ENCODE measurements around the gene TBC1D13. TPM values are rescaled to one million over a fixed set of nuclear protein-coding genes. Genes with fewer than 3 reads are reported as not detected.
A peak's percentile ranks its signal among the peaks of the same experiment; 100 is the strongest.

TBC1D13 gene
- total and polyA plus RNA-seq, 9 of the 15 experiments (the other 6 are each of a cell fraction or from before 2014, with no cell fraction given): 2.3 to 28.7 (median 11.4) TPM

DNA sequence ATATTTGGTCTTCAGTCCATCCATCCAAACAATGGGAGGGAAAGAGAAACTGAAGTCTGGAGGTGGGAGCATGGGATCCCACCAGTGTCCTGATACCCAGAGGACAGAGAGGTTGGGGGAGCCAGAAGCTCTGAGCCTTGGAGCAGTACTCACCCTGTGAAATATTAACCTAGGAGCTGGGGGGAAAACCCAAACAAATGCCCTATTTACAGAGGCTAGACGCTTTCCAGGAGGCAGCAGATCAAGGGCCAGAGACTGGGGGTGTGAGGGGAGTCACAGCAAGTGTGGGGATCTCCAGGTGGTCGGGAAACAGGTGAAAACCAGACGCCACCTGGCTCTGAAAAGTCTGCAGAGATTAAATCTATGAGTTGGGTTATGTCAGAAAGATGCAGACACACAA is 21.6 kb upstream of the TBC1D13 start (continued):
- TF ChIP-seq, protein P1, sequence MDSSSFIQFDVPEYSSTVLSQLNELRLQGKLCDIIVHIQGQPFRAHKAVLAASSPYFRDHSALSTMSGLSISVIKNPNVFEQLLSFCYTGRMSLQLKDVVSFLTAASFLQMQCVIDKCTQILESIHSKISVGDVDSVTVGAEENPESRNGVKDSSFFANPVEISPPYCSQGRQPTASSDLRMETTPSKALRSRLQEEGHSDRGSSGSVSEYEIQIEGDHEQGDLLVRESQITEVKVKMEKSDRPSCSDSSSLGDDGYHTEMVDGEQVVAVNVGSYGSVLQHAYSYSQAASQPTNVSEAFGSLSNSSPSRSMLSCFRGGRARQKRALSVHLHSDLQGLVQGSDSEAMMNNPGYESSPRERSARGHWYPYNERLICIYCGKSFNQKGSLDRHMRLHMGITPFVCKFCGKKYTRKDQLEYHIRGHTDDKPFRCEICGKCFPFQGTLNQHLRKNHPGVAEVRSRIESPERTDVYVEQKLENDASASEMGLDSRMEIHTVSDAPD (CRISPR knock-in tag; IDR thresholded peaks at IDR 0.05): no peak

DNA sequence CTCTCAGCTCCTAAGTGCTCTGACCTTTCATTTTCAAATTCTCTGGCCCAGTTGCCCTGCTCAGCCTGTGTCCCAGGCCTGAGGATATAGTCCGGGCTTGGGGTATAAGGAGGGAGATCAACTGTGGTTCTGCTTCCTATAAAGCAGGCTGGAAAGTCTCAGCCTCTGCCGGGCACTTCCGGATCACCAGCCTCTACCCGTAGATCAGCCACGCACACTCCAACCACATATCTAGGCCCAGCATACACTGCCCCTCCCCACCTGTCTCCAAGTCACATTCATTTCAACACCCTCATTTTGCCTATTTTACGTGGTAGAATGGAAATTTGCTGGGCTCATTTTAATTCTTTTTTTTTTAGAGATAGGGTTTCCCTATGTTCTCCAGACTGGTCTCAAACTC is 18.4 kb upstream of the TBC1D13 start:
- 39% methylated on average over 6 of the region's 6 CpGs for WGBS (ENCODE audit: insufficient coverage, low coverage, missing lambda C conversion rate)
- H3K9me3 ChIP-seq (replicated peaks; ENCODE audit: control insufficient read depth, insufficient read depth, low read depth, low read length): no peaks in the 10 kb centered on the region
- CTCF ChIA-PET (ENCODE audit: low intra/inter-chr PET ratio): no interaction called here
- TF ChIP-seq CXXC5 (CRISPR knock-in tag; IDR thresholded peaks at IDR 0.05) (peak; percentile 27; the same call in 1 of the 2 replicates), WHSC1 (IDR thresholded peaks at IDR 0.05; ENCODE audit: low read length) (no peak), CBFA2T3 (IDR thresholded peaks at IDR 0.05) (0 out of 2 replicates have a peak, but pooled peaks have one; percentile 2), HSF4 (CRISPR knock-in tag; IDR thresholded peaks at IDR 0.05; ENCODE audit: borderline replicate concordance) (no peak), ZNF347 (CRISPR knock-in tag; IDR thresholded peaks at IDR 0.05; ENCODE audit: low read depth) (no peak), MCM2 (IDR thresholded peaks at IDR 0.05; ENCODE audit: low read depth) (no peak), ZFX (CRISPR knock-in tag; IDR thresholded peaks at IDR 0.05) (peak; percentile 45; the same call in 1 of the 2 replicates), SNRNP70 (optimal IDR thresholded peaks at IDR 0.05; ENCODE audit: low read depth, low read length) (no peak), SUPT5H (IDR thresholded peaks at IDR 0.05) (no peak), RBM25 (IDR thresholded peaks at IDR 0.05; ENCODE audit: low read depth, low read length, severe bottlenecking) (no peak), CHCHD3 (CRISPR knock-in tag; IDR thresholded peaks at IDR 0.05) (no peak), HNRNPK (IDR thresholded peaks at IDR 0.05; ENCODE audit: low read depth, low read length, poor library complexity, severe bottlenecking) (no peak), ZNF668 (CRISPR knock-in tag; IDR thresholded peaks at IDR 0.05) (no peak), SIX5 (IDR thresholded peaks at IDR 0.05; ENCODE audit: borderline replicate concordance in 1 of 2, insufficient read depth in 1 of 2, low read depth in 1 of 2, low read length in 2 of 2) (no peak), PHTF2 (CRISPR knock-in tag; IDR thresholded peaks at IDR 0.05) (no peak), MAZ (CRISPR knock-in tag; conservative IDR thresholded peaks at IDR 0.05 in 1 of 2, IDR thresholded peaks at IDR 0.05 in 1 of 2) (no peak), GTF2E2 (tag; IDR thresholded peaks at IDR 0.05) (no peak)
- TF ChIP-seq, protein P2, sequence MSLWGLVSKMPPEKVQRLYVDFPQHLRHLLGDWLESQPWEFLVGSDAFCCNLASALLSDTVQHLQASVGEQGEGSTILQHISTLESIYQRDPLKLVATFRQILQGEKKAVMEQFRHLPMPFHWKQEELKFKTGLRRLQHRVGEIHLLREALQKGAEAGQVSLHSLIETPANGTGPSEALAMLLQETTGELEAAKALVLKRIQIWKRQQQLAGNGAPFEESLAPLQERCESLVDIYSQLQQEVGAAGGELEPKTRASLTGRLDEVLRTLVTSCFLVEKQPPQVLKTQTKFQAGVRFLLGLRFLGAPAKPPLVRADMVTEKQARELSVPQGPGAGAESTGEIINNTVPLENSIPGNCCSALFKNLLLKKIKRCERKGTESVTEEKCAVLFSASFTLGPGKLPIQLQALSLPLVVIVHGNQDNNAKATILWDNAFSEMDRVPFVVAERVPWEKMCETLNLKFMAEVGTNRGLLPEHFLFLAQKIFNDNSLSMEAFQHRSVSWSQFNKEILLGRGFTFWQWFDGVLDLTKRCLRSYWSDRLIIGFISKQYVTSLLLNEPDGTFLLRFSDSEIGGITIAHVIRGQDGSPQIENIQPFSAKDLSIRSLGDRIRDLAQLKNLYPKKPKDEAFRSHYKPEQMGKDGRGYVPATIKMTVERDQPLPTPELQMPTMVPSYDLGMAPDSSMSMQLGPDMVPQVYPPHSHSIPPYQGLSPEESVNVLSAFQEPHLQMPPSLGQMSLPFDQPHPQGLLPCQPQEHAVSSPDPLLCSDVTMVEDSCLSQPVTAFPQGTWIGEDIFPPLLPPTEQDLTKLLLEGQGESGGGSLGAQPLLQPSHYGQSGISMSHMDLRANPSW (CRISPR knock-in tag; IDR thresholded peaks at IDR 0.05): no peak

More for the DNA sequence above, 18.4 kb upstream of the TBC1D13 start:
- intact Hi-C loops (cut with micrococcal nuclease): no loop called here
- H3K4me1 ChIP-seq (replicated peaks in 1 of 2; ENCODE audit: control insufficient read depth in 2 of 2, insufficient read depth in 2 of 2, low read length in 2 of 2): peaks cover 13 to 18% of the 10 kb centered on the region in 2 experiments; a peak in 4 of 5 replicates
- peak overlapping the region; percentile 47 for H3K4me2 ChIP-seq (ENCODE audit: insufficient read depth, low read length)
- H3K27ac ChIP-seq (ENCODE audit: extremely low read depth, low read depth, low read length): peak overlapping the region; percentile 43; the same call in 1 of the 3 replicates
- no TSS peak for BruUV-seq (replicated peaks)
- peaks cover 21% of the 10 kb centered on the region for H3K79me2 ChIP-seq (ENCODE audit: control insufficient read depth, insufficient read depth, low read length)
- H3K9ac ChIP-seq (ENCODE audit: insufficient read depth in 1 of 2, low read depth in 2 of 2, low read length in 2 of 2): peak overlapping the region; percentile 34 to 82; a peak in 3 of 4 replicates
- ATAC-seq (no peak), DNase-seq (ENCODE audit: extremely low read depth in 1 of 4, low spot score in 3 of 4) (peak in 2 of 4 experiments; percentile 36 to 41), FAIRE-seq (no peak)
- POLR2A ChIA-PET: interaction anchor here (0.6 to 2.1 kb wide), 3 partner anchors 18 to 332 kb away, joined by 4 read pairs; no protein-coding TSS in a partner anchor
- no peaks in the 10 kb centered on the region for H3K9me1 ChIP-seq (ENCODE audit: control insufficient read depth, insufficient read depth, low read length)
- 0 out of 2 replicates have a peak overlapping the region, but pooled peaks have one; percentile 19 for H2AFZ ChIP-seq (ENCODE audit: low read depth, low read length)
- no peak overlapping the region for H3K4me3 ChIP-seq
- H4K20me1 ChIP-seq (replicated peaks; ENCODE audit: control insufficient read depth, insufficient read depth, low read length): no peaks in the 10 kb centered on the region
- no peaks in the 10 kb centered on the region for H3K27me3 ChIP-seq (ENCODE audit: control insufficient read depth in 2 of 2, insufficient read depth in 2 of 2, low read length in 2 of 2)
- peaks cover 5% of the 10 kb centered on the region; the same call in 1 of the 3 replicates for H3K36me3 ChIP-seq (ENCODE audit: control insufficient read depth, insufficient read depth, low read length)
- in situ Hi-C loops (cut with MboI): no loop called here
